CD4-positive, alpha-beta T cell treated with Interleukin-6 for 4 hours (primary cell): ENCODE results near the gene RASA1.
A peak's percentile ranks its signal among the peaks of the same experiment; 100 is the strongest.
"Not testable (repeated sequence)": the region's sequence is repeated elsewhere in the genome, so short reads cannot be mapped to it uniquely, and the experiment has no call there.

Experiments
- DNase-seq: peaks from one replicate; pipeline ENCODE4 v3.0.0-alpha.2; 2020; ENCODE audit warnings: mixed read lengths

The RASA1 gene

DNA sequence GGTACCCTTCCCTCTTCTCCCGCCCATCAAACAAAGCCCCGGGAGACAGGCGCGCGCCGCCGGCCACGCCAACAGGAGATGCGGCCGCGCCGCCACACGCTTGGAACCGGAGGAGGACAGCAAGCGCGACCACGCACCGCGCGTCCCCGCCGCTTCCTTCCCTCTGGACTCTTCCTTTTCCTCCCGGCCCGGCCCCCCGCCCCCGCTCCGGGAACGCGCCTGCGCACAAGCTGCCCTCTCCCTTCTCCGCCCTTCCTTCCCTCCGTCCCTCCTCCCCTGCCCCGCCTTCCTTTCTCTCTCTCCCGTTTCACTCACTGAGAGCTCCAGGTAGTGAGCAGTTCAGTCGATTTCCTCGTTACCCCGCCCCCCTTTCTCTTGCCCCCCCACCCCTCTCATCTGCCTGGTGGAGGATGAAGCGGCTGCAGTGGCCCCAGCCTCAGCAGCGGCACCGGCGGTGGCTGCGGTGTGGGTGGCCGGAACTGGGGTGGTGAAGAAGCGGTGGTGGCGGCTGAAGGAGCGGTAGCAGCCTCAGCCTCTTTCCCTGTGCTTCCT lies at the start of gene RASA1:
Gene RASA1 (plus strand): TSS at position 310 of the 552 bp plus-strand sequence. CDS start 569 bp downstream, outside the sequence.
- DNase-seq = peak; percentile 86

DNA sequence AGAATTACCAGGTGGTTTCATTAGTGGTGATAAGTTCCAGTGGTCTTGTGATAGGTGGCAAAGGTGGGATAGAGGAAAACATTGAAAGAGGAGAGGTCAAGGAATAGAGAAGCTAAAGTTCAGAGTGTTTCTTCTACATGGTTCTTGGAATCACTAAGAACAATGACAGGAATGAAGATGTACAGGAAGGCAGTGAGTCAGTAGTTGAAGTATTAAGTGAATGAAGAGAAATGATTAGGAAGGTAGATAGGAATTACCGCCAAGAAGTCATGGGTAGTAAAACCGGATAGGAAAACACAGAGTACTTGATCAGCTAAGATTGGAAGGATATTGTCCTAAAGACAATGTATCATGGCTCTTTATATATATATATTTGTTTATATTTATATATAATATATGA lies 37.9 kb upstream of the RASA1 start:
- DNase-seq = no peak

DNA sequence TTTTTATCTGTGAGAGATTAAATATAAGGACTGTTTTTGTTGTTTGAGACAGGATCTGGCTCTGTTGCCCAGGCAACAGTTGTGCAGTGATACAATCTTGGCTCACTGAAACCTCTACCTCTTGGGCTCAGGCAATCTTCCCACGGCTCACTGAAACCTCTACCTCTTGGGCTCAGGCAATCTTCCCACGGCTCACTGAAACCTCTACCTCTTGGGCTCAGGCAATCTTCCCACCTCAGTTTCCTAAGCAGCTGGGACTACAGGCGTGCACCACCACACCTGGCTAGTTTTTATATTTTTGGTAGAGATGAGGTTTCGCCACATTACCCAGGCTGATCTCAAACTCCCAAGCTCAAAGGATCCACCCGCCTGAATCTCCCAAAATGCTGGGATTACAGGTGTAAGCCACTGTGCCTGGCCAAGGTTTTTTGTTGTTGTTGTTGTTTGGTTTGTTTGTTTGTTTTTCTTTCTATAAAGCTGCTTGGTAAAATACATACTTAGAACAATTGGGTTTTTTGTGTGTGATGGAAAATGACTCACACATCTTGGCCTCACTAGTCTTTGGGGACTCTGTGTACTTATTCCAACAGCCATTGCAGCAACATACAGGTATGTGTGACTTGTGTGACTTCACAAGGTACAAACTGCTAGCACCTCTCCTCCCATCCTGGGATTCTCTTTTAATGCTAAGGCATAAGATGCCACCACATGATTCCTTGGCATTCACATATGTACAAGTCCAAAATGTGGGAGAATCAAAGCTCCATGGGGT lies 36.5 kb upstream of the RASA1 start:
- no peak for DNase-seq

GRCh38 chr5:87233143-87233542 lies 34.5 kb upstream of the RASA1 start:
- DNase-seq = no peak

GRCh38 chr5:87241555-87241954 lies 26.1 kb upstream of the RASA1 start:
- DNase-seq = no peak

GRCh38 chr5:87242242-87242641 lies 25.4 kb upstream of the RASA1 start:
- no peak for DNase-seq

- DNase-seq = no peak
Observed at GRCh38 chr5:87243161-87243844, 24.4 kb upstream of the RASA1 start.

DNA sequence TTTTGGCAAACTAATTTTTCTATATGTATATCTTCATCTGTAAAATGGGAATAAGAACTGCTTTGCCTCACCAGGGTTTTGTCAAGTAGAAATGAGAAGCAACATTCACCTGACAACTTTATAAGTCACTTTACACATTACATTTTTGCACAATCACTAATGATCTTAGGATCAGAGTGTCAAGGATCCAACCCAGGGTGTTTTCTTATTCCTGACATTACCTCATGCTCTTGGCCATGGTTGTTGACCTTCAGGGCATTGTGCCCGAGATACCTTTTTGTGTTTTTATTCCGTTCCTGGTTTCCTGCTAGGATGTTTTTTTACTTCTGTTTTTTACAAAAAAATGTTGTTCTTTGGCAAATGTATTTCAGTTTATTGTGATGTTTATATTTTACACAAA lies 22.2 kb upstream of the RASA1 start:
- no peak for DNase-seq

GRCh38 chr5:87246061-87246460 lies 21.6 kb upstream of the RASA1 start:
- DNase-seq = no peak

GRCh38 chr5:87252283-87252605 lies 15.4 kb upstream of the RASA1 start:
- DNase-seq = no peak

DNA sequence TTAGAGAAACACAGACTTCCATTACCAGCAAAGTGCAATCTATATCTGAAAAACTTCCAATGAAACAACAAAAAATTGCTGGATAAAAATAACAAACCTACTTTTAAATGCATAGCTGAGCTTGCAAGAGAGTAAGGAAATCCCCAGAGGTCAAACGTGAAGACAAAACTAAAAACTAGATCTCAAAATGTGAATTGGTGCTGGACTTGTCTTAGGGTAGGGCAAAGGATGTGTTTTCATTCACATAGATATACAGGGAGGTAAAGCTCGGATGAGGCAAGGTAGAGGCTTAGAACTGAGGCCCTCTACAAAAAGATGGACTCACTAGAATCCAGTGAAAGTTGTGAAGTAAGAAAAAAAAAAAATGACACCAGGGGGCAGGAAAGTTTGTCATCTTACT lies 13.6 kb upstream of the RASA1 start:
- DNase-seq = no peak

GRCh38 chr5:87258507-87258906 lies 9.2 kb upstream of the RASA1 start:
- DNase-seq = no peak

DNA sequence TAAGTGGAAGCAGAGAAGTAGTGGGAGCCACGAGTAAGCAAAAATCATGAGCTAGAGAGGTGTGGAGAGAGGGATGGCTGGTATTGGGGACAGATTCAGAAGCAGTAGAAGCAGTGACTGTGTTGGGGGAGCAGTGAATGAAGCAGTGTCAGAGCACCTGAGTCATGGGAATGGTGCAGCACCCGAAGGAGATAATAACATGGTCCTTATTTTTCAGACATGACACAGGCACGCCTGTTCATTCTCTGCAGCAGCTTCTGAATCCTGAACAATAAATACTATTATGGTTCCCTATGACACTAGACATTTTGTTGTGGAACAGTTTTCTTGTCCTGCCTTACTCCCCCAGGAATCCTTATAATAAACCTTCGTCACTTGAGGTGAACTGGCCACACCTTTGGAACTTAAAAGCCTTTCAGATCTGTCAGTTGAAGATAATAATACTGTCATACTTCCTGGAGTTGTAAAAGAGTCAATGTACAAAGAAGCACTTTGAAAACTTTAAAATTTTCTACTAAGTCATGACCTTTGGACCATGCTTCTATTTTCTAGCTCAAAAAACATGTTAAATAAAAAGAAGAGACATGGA lies 7.0 kb upstream of the RASA1 start:
- no peak for DNase-seq

- no peak for DNase-seq
Observed at GRCh38 chr5:87263498-87263897, 4.2 kb upstream of the RASA1 start.

DNA sequence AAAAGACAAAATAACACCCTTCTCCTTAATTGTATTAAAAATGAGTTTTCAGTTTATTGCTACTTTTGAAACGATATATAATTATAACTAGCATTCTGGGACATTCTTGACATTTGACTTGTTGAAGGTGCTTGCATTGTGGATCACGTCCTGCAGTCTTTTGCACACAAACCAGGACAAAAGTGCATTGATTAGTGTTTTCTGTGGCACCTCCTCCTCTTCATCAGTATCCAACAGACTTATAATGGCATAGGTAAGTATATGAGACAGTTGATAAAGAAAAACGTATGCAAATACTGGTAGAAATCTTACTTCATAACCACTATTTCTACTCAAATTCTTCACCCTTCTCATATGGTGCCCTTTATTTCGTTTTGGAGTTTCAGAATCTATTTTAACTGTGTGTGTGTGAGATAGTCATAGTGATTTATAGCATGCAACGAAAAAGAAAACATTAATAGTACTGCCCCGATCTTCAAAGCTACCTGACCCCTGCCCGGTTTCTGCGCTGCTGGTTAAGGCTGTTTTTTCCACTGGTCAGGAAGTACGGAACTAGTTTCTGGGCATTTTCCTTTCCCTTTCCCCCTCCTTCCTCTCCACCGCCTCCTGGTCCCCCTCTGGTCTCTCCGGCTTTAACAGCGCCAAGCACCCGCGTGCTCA lies 639 bp upstream of the RASA1 start:
- DNase-seq = no peak

GRCh38 chr5:87268126-87268969 lies 665 bp downstream of the RASA1 start:
- peak; percentile 75 for DNase-seq

- no peak for DNase-seq
Observed at GRCh38 chr5:87268970-87269377, 1.3 kb downstream of the RASA1 start.

- DNase-seq = not testable (repeated sequence)
Observed at GRCh38 chr5:87270888-87271287, 3.2 kb downstream of the RASA1 start.

- no peak for DNase-seq
Observed at GRCh38 chr5:87276655-87277054, 9.0 kb downstream of the RASA1 start.

- DNase-seq = no peak
Observed at GRCh38 chr5:87277279-87277835, 9.7 kb downstream of the RASA1 start.

DNA sequence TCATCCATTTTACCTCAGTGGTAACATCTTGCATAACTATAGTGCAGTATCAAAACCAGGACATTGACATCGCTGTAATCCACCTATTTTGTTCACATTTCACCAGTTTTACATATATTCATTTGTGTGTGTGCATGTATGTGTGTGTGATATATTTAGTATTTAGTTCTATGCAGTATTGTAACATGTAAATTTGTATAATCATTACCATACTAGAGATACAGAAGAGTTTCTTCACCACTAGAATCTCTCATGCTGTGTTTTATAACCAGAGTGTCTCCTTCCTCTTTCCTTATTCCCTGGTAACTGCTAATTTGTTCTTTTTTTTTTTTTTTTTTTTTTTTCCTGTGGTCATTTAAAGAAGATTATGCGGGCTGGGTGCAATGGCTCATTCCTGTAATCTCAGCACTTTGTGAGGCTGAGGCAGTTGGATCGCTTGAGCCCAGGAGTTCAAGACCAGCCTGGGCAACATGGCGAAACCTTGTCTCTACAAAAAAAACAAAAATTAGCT lies 11.0 kb downstream of the RASA1 start:
- no peak for DNase-seq

- DNase-seq = no peak
Observed at GRCh38 chr5:87282269-87282668, 14.6 kb downstream of the RASA1 start.
